ENCODE results near the gene RASGRP1.
A peak's percentile ranks its signal among the peaks of the same experiment; 100 is the strongest.

Gene RASGRP1

DNA sequence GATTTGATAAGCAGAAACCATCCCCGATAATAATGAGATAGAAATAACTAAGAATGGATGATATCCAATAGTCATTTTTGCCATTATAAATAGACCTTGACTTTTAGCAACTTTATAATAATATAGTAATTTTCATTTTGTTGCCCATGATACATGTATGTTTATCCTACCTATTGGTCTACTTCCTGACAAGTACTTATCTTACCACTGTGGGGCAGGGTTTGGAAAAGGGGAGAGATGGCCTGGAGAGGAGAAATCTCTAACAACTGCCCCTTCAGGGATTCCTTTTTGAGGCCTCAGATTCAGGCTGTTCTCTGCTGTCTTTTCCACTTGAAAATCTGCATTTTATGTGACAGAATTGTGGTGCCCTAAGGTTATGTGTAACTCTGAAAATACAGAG lies 68.5 kb downstream of the RASGRP1 start:
- no peak for DNase-seq

GRCh38 chr15:38490242-38490922 lies 74.2 kb downstream of the RASGRP1 start:
- no peak for DNase-seq

- DNase-seq = no peak
Observed at GRCh38 chr15:38487378-38487777, 77.2 kb downstream of the RASGRP1 start.

GRCh38 chr15:38486936-38487335 lies 77.7 kb downstream of the RASGRP1 start:
- DNase-seq = no peak

DNA sequence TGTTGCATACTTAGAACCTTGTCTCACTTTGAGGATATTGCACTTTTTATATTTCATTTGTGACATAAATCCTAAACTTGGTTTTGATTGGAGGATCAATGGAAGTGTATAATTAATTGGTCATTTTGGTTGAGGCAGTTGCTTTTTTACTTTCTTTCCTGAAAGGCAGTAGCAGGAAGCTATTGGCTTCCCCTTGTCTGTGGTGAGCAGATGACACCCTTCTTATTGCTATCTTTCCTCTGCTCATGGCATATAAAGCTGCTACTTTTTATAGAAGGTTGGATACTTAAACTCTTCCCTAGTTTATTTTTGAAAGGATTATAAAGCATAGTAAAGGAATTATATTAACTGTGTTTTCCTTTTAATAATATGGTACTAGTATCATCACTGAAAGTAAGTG lies 82.0 kb downstream of the RASGRP1 start:
- DNase-seq = no peak

DNA sequence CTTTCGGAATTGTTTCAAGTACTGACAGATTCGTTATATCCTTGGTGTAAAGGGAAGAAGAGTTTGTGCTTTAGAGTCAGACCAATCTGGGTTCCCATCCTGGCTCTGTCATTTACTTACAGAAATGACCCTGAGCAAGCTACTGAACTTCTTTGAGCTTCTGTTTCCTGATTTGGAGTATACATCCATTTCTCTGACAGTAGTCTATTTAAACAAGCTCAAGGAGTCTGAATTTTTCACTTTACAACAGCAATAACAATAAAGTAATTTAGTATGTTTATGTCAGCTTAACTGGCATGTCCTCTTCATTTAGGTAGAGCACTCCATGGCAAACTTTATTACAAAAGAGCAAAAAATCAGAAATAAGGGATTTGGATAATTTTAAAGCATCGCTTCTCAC lies 82.9 kb downstream of the RASGRP1 start:
- DNase-seq = no peak

DNA sequence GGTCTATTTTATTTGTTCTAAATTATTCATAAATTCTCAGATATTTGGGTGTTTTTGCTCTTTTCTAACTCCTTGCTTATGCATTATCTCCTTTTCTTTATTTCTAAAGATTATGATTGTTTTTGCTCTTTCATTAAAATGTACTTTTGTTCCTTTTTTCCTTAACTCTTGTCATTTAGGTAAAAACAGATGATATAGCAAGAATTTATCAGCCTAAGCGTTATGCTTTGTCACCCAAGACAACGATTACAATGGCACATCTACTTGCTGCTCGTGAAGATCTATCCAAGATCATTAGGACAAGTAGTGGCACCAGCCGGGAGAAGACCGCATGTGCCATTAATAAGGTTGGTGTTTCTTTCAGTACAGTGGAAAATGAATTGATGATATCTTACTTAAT lies 83.5 kb downstream of the RASGRP1 start:
- no peak for DNase-seq

GRCh38 chr15:38479756-38480155 lies 84.9 kb downstream of the RASGRP1 start:
- no peak for DNase-seq

DNA sequence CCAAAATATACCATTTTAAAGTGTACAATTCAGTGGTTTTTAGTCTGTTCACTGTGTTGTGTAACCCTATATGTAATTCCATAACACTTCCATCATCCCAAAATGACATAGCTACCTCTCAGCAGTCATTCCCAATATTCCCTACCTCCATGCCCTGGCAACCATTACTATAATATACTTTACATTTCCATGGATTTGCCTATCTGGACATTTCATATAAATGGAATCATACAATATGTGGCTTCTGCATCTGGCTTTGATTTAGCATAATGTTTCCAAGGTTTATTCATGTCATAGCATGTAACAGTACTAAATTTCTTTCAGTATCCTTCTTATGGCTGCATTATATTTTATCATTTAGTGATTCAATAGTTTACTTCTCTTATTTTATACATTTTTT lies 85.3 kb downstream of the RASGRP1 start:
- no peak for DNase-seq

GRCh38 chr15:38477637-38478036 lies 87.0 kb downstream of the RASGRP1 start:
- DNase-seq = no peak

- no peak for DNase-seq
Observed at GRCh38 chr15:38476120-38476519, 88.5 kb downstream of the RASGRP1 start.

- DNase-seq = no peak
Observed at GRCh38 chr15:38475361-38475760, 89.3 kb downstream of the RASGRP1 start.

- peak; percentile 4 for DNase-seq
Observed at GRCh38 chr15:38474155-38474757, 90.4 kb downstream of the RASGRP1 start.

- no peak for DNase-seq
Observed at GRCh38 chr15:38471974-38472373, 92.6 kb downstream of the RASGRP1 start.

GRCh38 chr15:38470816-38471215 lies 93.8 kb downstream of the RASGRP1 start:
- DNase-seq = no peak

DNA sequence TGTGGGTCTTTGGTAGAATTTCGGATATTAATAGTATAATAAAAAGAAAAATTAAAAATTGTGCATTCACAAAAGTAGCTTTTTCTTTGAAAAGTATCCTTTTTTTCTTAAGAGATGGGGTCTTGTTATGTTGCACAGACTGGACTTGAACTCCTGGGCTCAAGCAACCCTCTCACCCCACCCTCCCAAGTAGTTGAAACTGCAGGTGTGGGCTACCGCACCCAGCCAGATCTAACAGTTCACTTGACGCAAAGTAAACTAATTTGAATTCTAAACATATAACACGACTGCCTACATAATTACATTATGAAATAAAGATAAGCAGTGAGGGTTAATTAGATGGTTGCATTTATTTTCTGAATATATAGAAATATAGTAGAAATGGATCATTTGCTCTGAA lies 99.9 kb downstream of the RASGRP1 start:
- no peak for DNase-seq

DNA sequence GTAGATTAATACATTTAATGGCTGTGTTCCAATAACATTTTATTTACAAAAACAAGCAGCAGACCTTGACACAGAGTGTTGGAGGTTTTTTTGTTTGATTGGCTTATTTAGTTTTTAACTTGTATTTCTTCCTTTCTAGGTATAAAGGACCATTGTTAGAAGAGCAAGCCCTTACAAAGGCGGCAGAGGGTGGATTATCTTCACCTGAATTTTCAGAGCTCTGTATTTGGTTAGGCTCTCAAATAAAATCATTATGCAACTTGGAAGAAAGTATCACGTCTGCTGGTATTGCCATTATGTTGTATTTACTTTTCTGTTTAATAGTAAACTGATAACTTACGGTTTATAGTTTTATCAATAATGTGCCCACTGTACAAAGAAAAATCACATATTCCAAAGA lies 100.7 kb downstream of the RASGRP1 start:
- no peak for DNase-seq

GRCh38 chr15:38461066-38461833 lies 103.4 kb downstream of the RASGRP1 start:
- no peak for DNase-seq

- no peak for DNase-seq
Observed at GRCh38 chr15:38460543-38460942, 104.1 kb downstream of the RASGRP1 start.

- no peak for DNase-seq
Observed at GRCh38 chr15:38459480-38459879, 105.1 kb downstream of the RASGRP1 start.

DNA sequence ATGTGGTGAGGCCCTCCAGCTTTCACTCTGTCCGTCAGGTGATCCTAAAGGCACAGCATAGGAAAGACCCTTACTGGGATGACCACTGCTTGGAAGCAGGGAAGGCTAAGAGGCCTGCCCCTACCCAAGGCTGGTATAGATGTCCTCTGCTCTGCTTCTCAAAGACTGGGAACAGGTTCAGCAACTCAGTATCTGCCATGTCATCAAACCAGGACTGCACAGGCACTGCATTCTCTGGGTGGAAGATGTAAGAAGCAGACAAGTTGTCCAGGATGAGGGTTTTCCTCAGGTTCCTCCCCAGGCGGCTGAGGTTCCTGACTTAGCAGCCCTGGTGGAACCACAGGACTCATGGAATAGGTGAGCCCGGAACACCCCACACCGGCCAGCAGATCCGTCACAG lies 106.0 kb downstream of the RASGRP1 start:
- DNase-seq = no peak

- DNase-seq = no peak
Observed at GRCh38 chr15:38455092-38455491, 109.5 kb downstream of the RASGRP1 start.

DNA sequence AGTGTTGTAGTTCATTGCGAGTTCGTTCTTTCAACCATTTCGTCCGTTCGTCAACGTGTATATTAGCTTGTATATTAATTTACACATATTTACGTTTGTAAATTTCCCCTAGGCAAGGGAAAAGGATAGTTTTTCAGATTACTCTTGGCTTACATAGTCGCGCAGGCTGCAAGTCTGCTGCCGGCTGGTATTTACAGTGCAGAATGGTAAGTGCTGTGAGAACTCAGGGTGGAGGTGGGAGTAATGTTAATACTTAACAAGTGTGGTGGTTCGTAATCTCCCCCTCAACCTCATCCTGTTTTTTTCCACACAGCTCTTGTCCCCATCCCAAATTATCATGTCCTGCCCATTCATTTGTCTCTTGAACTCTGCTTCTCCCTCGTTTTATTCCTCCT lies 109.9 kb downstream of the RASGRP1 start:
- no peak for DNase-seq

GRCh38 chr15:38453971-38454695 lies 110.5 kb downstream of the RASGRP1 start, which contains the start of gene FAM98B:
Gene FAM98B, plus strand, starts transcription at chr15:38454127. Its CDS starts 35 bp downstream, at chr15:38454162.
- DNase-seq = peak; percentile 77
